ENCODE data around the gene PTER. TPM values are rescaled to one million over a fixed set of nuclear protein-coding genes. Genes with fewer than 3 reads are reported as not detected.

PTER gene
- total RNA-seq, 1 donor, result 5.6 TPM

DNA sequence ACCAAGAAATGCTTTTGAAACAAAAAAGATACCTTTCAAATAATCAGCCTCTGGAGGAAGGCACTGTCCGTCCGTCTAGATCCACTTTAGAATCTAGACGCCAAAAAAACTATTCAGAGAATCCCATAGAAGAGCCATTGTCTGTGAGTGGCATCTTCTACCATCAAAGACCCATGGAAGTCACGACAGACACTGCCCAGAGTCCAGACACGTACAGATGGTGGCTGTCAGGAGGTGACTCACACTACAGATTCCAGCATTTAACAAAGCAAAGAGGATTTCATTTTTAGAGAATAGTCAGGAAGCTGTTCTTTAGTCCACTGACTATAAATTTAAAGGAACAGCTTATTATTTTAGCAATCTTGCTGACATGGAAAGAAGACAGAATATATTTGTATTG, 73.2 kb downstream of the PTER start:
- TF ChIP-seq, protein P1, sequence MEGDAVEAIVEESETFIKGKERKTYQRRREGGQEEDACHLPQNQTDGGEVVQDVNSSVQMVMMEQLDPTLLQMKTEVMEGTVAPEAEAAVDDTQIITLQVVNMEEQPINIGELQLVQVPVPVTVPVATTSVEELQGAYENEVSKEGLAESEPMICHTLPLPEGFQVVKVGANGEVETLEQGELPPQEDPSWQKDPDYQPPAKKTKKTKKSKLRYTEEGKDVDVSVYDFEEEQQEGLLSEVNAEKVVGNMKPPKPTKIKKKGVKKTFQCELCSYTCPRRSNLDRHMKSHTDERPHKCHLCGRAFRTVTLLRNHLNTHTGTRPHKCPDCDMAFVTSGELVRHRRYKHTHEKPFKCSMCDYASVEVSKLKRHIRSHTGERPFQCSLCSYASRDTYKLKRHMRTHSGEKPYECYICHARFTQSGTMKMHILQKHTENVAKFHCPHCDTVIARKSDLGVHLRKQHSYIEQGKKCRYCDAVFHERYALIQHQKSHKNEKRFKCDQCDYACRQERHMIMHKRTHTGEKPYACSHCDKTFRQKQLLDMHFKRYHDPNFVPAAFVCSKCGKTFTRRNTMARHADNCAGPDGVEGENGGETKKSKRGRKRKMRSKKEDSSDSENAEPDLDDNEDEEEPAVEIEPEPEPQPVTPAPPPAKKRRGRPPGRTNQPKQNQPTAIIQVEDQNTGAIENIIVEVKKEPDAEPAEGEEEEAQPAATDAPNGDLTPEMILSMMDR (IDR thresholded peaks at IDR 0.05; ENCODE audit: insufficient read depth, low read depth, low read length), result no peak
- no peak overlapping the region for H3K4me3 ChIP-seq (ENCODE audit: low read depth, low read length)
- DNase-seq (ENCODE audit: low read depth), result no peak

- TF ChIP-seq, protein P1 (IDR thresholded peaks at IDR 0.05; ENCODE audit: insufficient read depth, low read depth, low read length), result no peak
- H3K4me3 ChIP-seq (ENCODE audit: low read depth, low read length), result no peak overlapping the region
- DNase-seq (ENCODE audit: low read depth), result no peak
These were observed 74.0 kb downstream of the PTER start for GRCh38 chr10:16510843-16511242.

DNA sequence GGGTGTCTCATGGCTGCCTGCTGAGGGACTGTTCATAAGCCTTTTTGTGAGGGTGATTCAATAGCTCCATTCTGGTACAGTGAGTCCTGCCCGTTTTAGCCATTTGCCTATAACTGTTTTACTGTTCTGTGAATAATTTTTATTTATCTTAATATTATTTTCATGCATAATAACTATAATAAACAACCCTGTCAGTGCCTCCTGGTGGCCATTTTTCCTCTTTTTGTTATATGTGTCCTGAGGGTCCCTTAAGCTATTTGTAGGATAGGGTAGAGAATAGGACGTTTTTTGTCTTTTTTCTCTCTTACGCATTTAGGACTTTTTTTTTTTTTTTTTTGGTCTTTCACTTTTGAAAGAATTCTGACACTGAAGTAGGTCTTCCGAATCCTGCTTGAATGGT, 82.0 kb downstream of the PTER start:
- no peak for DNase-seq (ENCODE audit: low read depth)
- TF ChIP-seq, protein P1 (IDR thresholded peaks at IDR 0.05; ENCODE audit: insufficient read depth, low read depth, low read length), result peak; percentile 28
- H3K4me3 ChIP-seq (ENCODE audit: low read depth, low read length), result no peak overlapping the region

DNA sequence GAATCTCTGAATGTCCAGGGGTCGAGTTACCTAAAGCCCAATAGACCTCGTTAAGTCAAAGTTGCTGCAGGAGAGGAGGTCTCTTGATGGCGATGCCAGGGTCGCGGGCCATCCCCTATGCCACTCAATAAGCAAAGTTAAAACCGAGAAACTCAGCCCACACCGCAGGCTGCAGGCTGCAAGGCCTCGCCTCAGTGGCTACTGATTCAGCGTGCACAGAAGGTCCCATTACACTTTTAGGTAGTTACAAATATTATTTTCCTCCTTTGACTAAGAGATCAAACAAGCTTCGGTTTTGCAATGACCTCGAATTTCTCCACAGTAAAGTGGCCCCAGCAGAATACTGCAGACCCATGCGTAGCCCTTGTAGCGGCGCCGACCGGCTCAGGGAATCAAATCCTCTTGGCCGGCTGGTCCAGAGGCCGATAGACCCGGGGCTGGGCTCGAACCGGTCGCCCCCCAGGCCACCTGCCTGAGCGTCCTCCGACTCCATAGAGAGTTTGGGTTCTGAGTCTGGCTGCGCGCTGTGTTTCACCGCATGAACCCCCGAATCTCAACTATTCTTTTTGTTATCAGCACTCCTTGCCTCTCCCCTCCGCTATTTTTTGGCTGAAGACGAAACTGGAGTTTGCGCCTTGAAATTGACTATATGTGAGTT, 82.6 kb downstream of the PTER start:
- TF ChIP-seq, protein P1 (IDR thresholded peaks at IDR 0.05; ENCODE audit: insufficient read depth, low read depth, low read length), result no peak
- no peak overlapping the region for H3K4me3 ChIP-seq (ENCODE audit: low read depth, low read length)
- DNase-seq (ENCODE audit: low read depth), result no peak

GRCh38 chr10:16519908-16520861, 83.4 kb downstream of the PTER start:
- DNase-seq (ENCODE audit: low read depth), result no peak
- TF ChIP-seq, protein P1 (IDR thresholded peaks at IDR 0.05; ENCODE audit: insufficient read depth, low read depth, low read length), result no peak
- no peak overlapping the region for H3K4me3 ChIP-seq (ENCODE audit: low read depth, low read length)

DNA sequence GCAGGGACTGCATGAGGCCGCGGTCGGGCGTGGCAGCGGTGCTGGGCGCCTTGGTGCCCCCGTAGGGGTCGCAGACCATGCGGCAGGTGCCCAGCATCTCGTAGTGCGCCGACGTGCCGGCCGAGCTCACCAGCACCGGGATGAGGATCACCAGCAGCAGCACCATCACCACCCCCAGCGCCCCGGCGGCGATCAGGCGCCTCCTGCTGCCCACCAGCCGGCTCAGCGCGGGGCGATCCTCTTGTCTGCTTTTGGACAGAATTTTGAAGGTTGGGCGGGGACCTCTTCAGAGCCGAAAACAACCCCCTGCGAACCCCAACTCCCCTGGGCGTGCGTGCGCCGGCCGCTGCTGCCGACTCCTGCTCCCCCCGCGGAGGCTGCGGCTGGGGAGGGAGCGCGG, 84.1 kb downstream of the PTER start:
- DNase-seq (ENCODE audit: low read depth), result peak; percentile 11
- H3K4me3 ChIP-seq (ENCODE audit: low read depth, low read length), result peak overlapping the region; percentile 48
- TF ChIP-seq, protein P1 (IDR thresholded peaks at IDR 0.05; ENCODE audit: insufficient read depth, low read depth, low read length), result peak; percentile 21
